Measurements from ENCODE around the gene SLIT1. TPM values are rescaled to one million over a fixed set of nuclear protein-coding genes. Genes with fewer than 3 reads are reported as not detected.

The SLIT1 gene
- total RNA-seq, 1 experiment from 2014 or later, result not detected

GRCh38 chr10:97012470-97012869 is 173.3 kb downstream of the SLIT1 start:
- Histone ChIP-seq H3K4me3 (no peak overlapping the region), H3K27me3 (no peaks in the 10 kb centered on the region), H3K9me3 (peaks cover 3% of the 10 kb centered on the region; the same call in 1 of the 2 replicates), H3K36me3 (no peaks in the 10 kb centered on the region)
- no peak for DNase-seq

- Histone ChIP-seq H3K4me3 (no peak overlapping the region), H3K36me3 (no peaks in the 10 kb centered on the region), H3K27me3 (no peaks in the 10 kb centered on the region), H3K9me3 (peaks cover 9% of the 10 kb centered on the region)
- no peak for DNase-seq
Observed at GRCh38 chr10:97011397-97011796, 174.4 kb downstream of the SLIT1 start.

GRCh38 chr10:97010695-97011206 is 175.0 kb downstream of the SLIT1 start:
- Histone ChIP-seq H3K9me3 (peaks cover 9% of the 10 kb centered on the region), H3K4me3 (no peak overlapping the region), H3K27me3 (no peaks in the 10 kb centered on the region), H3K36me3 (no peaks in the 10 kb centered on the region)
- DNase-seq, result no peak

GRCh38 chr10:97007417-97007816 is 178.3 kb downstream of the SLIT1 start:
- DNase-seq, result no peak
- peaks cover 9% of the 10 kb centered on the region for H3K9me3 ChIP-seq
- no peaks in the 10 kb centered on the region for H3K36me3 ChIP-seq
- no peak overlapping the region for H3K4me3 ChIP-seq
- no peaks in the 10 kb centered on the region for H3K27me3 ChIP-seq

GRCh38 chr10:97006364-97006763 is 179.4 kb downstream of the SLIT1 start:
- Histone ChIP-seq H3K27me3 (no peaks in the 10 kb centered on the region), H3K9me3 (peaks cover 9% of the 10 kb centered on the region), H3K4me3 (no peak overlapping the region), H3K36me3 (no peaks in the 10 kb centered on the region)
- DNase-seq, result no peak

GRCh38 chr10:97005349-97005748 is 180.4 kb downstream of the SLIT1 start:
- H3K4me3 ChIP-seq, result no peak overlapping the region
- peaks cover 9% of the 10 kb centered on the region for H3K9me3 ChIP-seq
- no peaks in the 10 kb centered on the region for H3K36me3 ChIP-seq
- H3K27me3 ChIP-seq, result no peaks in the 10 kb centered on the region
- no peak for DNase-seq

GRCh38 chr10:97004591-97004990 is 181.2 kb downstream of the SLIT1 start:
- no peak for DNase-seq
- Histone ChIP-seq H3K9me3 (peaks cover 9% of the 10 kb centered on the region), H3K4me3 (no peak overlapping the region), H3K27me3 (no peaks in the 10 kb centered on the region), H3K36me3 (no peaks in the 10 kb centered on the region)

GRCh38 chr10:97003804-97004201 is 182.0 kb downstream of the SLIT1 start:
- Histone ChIP-seq H3K36me3 (no peaks in the 10 kb centered on the region), H3K27me3 (no peaks in the 10 kb centered on the region), H3K4me3 (no peak overlapping the region), H3K9me3 (peaks cover 9% of the 10 kb centered on the region)
- DNase-seq, result no peak

GRCh38 chr10:97003151-97003803 is 182.5 kb downstream of the SLIT1 start:
- no peak for DNase-seq
- H3K36me3 ChIP-seq, result no peaks in the 10 kb centered on the region
- H3K9me3 ChIP-seq, result peaks cover 9% of the 10 kb centered on the region
- H3K27me3 ChIP-seq, result no peaks in the 10 kb centered on the region
- no peak overlapping the region for H3K4me3 ChIP-seq

GRCh38 chr10:97002670-97003069 is 183.1 kb downstream of the SLIT1 start:
- DNase-seq, result no peak
- H3K9me3 ChIP-seq, result peaks cover 8% of the 10 kb centered on the region
- no peak overlapping the region for H3K4me3 ChIP-seq
- no peaks in the 10 kb centered on the region for H3K27me3 ChIP-seq
- no peaks in the 10 kb centered on the region for H3K36me3 ChIP-seq

GRCh38 chr10:97001183-97001991 is 184.4 kb downstream of the SLIT1 start:
- H3K27me3 ChIP-seq, result no peaks in the 10 kb centered on the region
- no peak overlapping the region for H3K4me3 ChIP-seq
- DNase-seq, result no peak
- H3K36me3 ChIP-seq, result no peaks in the 10 kb centered on the region
- H3K9me3 ChIP-seq, result no peaks in the 10 kb centered on the region

GRCh38 chr10:97000487-97001182 is 185.1 kb downstream of the SLIT1 start:
- H3K36me3 ChIP-seq, result no peaks in the 10 kb centered on the region
- DNase-seq, result peak; percentile 82
- no peaks in the 10 kb centered on the region for H3K27me3 ChIP-seq
- H3K9me3 ChIP-seq, result no peaks in the 10 kb centered on the region
- no peak overlapping the region for H3K4me3 ChIP-seq

GRCh38 chr10:96999987-97000386 is 185.8 kb downstream of the SLIT1 start:
- H3K9me3 ChIP-seq, result no peaks in the 10 kb centered on the region
- no peaks in the 10 kb centered on the region for H3K36me3 ChIP-seq
- no peak for DNase-seq

GRCh38 chr10:96999337-96999736 is 186.4 kb downstream of the SLIT1 start:
- no peak overlapping the region for H3K4me3 ChIP-seq
- no peaks in the 10 kb centered on the region for H3K27me3 ChIP-seq
- no peaks in the 10 kb centered on the region for H3K36me3 ChIP-seq
- H3K9me3 ChIP-seq, result no peaks in the 10 kb centered on the region
- DNase-seq, result no peak

More at GRCh38 chr10:96999987-97000386, 185.8 kb downstream of the SLIT1 start:
- Histone ChIP-seq H3K27me3 (no peaks in the 10 kb centered on the region), H3K4me3 (no peak overlapping the region)

GRCh38 chr10:96998329-96998888 is 187.3 kb downstream of the SLIT1 start:
- peak; percentile 38 for DNase-seq
- Histone ChIP-seq H3K9me3 (no peaks in the 10 kb centered on the region), H3K36me3 (no peaks in the 10 kb centered on the region), H3K4me3 (no peak overlapping the region), H3K27me3 (no peaks in the 10 kb centered on the region)

GRCh38 chr10:96996275-96996965 is 189.3 kb downstream of the SLIT1 start:
- peak; percentile 58 for DNase-seq
- Histone ChIP-seq H3K4me3 (no peak overlapping the region), H3K9me3 (no peaks in the 10 kb centered on the region)

More at GRCh38 chr10:96996275-96996965, 189.3 kb downstream of the SLIT1 start:
- H3K36me3 ChIP-seq, result no peaks in the 10 kb centered on the region
- no peaks in the 10 kb centered on the region for H3K27me3 ChIP-seq
